ENCODE data around the gene SIPA1L2. TPM values are rescaled to one million over a fixed set of nuclear protein-coding genes. Genes with fewer than 3 reads are reported as not detected.
"Not testable (repeated sequence)": the region's sequence is repeated elsewhere in the genome, so short reads cannot be mapped to it uniquely, and the experiment has no call there.

The SIPA1L2 gene
- total RNA-seq, 1 donor: 0.81 TPM

- no peak for DNase-seq (ENCODE audit: low read depth in 2 of 3, low spot score in 2 of 3)
These were observed 12.7 kb downstream of the SIPA1L2 start for GRCh38 chr1:232617237-232617636.

GRCh38 chr1:232615306-232615800 is 14.6 kb downstream of the SIPA1L2 start:
- no peak for DNase-seq (ENCODE audit: low read depth in 2 of 3, low spot score in 2 of 3)

- DNase-seq (ENCODE audit: low read depth in 2 of 3, low spot score in 2 of 3): no peak
These were observed 15.1 kb downstream of the SIPA1L2 start for GRCh38 chr1:232614811-232615210.

GRCh38 chr1:232613752-232614381 is 16.1 kb downstream of the SIPA1L2 start:
- DNase-seq (ENCODE audit: low read depth in 2 of 3, low spot score in 2 of 3): no peak

- not testable (repeated sequence) for DNase-seq (ENCODE audit: low read depth in 2 of 3, low spot score in 2 of 3)
These were observed 17.1 kb downstream of the SIPA1L2 start for GRCh38 chr1:232612836-232613235.

- DNase-seq (ENCODE audit: low read depth in 2 of 3, low spot score in 2 of 3): no peak
These were observed 18.1 kb downstream of the SIPA1L2 start for GRCh38 chr1:232611834-232612233.

- DNase-seq (ENCODE audit: low read depth in 2 of 3, low spot score in 2 of 3): peak in 1 of 3 donors; percentile 39
These were observed 18.8 kb downstream of the SIPA1L2 start for GRCh38 chr1:232610902-232611745.

- DNase-seq (ENCODE audit: low read depth in 2 of 3, low spot score in 2 of 3): no peak
These were observed 19.6 kb downstream of the SIPA1L2 start for GRCh38 chr1:232610192-232610901.

GRCh38 chr1:232608427-232608826 is 21.5 kb downstream of the SIPA1L2 start:
- no peak for DNase-seq (ENCODE audit: low read depth in 2 of 3, low spot score in 2 of 3)

GRCh38 chr1:232602622-232603021 is 27.3 kb downstream of the SIPA1L2 start:
- peak in 1 of 3 donors; percentile 33 for DNase-seq (ENCODE audit: low read depth in 2 of 3, low spot score in 2 of 3)

- peak in 1 of 3 donors; percentile 31 for DNase-seq (ENCODE audit: low read depth in 2 of 3, low spot score in 2 of 3)
These were observed 29.3 kb downstream of the SIPA1L2 start for GRCh38 chr1:232600424-232601258.

- peak in 1 of 3 donors; percentile 21 for DNase-seq (ENCODE audit: low read depth in 2 of 3, low spot score in 2 of 3)
These were observed 30.5 kb downstream of the SIPA1L2 start for GRCh38 chr1:232599178-232600041.

GRCh38 chr1:232598837-232599177 is 31.1 kb downstream of the SIPA1L2 start:
- DNase-seq (ENCODE audit: low read depth in 2 of 3, low spot score in 2 of 3): no peak

- DNase-seq (ENCODE audit: low read depth in 2 of 3, low spot score in 2 of 3): no peak
These were observed 31.8 kb downstream of the SIPA1L2 start for GRCh38 chr1:232598133-232598532.

- DNase-seq (ENCODE audit: low read depth in 2 of 3, low spot score in 2 of 3): no peak
These were observed 32.2 kb downstream of the SIPA1L2 start for GRCh38 chr1:232597721-232598120.

GRCh38 chr1:232596666-232597303 is 33.1 kb downstream of the SIPA1L2 start:
- DNase-seq (ENCODE audit: low read depth in 2 of 3, low spot score in 2 of 3): no peak

GRCh38 chr1:232594768-232595698 is 34.9 kb downstream of the SIPA1L2 start:
- no peak for DNase-seq (ENCODE audit: low read depth in 2 of 3, low spot score in 2 of 3)
